ENCODE results near the gene NLRP6. TPM values are rescaled to one million over a fixed set of nuclear protein-coding genes. Genes with fewer than 3 reads are reported as not detected.
"Not testable (repeated sequence)": the region's sequence is repeated elsewhere in the genome, so short reads cannot be mapped to it uniquely, and the experiment has no call there.

The NLRP6 gene
- total RNA-seq, 2 experiments from 2014 or later = 0.25 to 0.65 TPM

GRCh38 chr11:285894-286220 lies 7.7 kb downstream of the NLRP6 start:
- H4K20me1 ChIP-seq (ENCODE audit: insufficient read depth, low read length) = no peaks in the 10 kb centered on the region
- intact Hi-C loops (cut with micrococcal nuclease; ENCODE audit: unreplicated experiment) = no loop called here
- CTCF ChIA-PET (ENCODE audit: unreplicated experiment) = no interaction called here
- H2AFZ ChIP-seq (ENCODE audit: low read length) = no peak overlapping the region
- H3K27ac ChIP-seq (ENCODE audit: low read depth, low read length, poor library complexity, severe bottlenecking) = no peak overlapping the region
- no peak for DNase-seq (ENCODE audit: low spot score)
- H3K9me3 ChIP-seq (ENCODE audit: low read length) = no peaks in the 10 kb centered on the region
- no TSS peak for BruUV-seq (replicated peaks)
- no peak overlapping the region for H3K4me2 ChIP-seq (ENCODE audit: low read length)
- TF ChIP-seq EZH2phosphoT487 (IDR thresholded peaks at IDR 0.05; ENCODE audit: borderline replicate concordance, low read depth, low read length) (no peak), CTCF (conservative IDR thresholded peaks at IDR 0.05; ENCODE audit: low read length) (no peak)
- H3K4me1 ChIP-seq (ENCODE audit: insufficient read depth, low read length, poor library complexity, severe bottlenecking) = no peaks in the 10 kb centered on the region
- H3K36me3 ChIP-seq (ENCODE audit: insufficient read depth, low read length) = no peaks in the 10 kb centered on the region
- H3K4me3 ChIP-seq (ENCODE audit: low read depth, low read length, poor library complexity, severe bottlenecking) = no peak overlapping the region
- POLR2A ChIA-PET = no interaction called here
- no peaks in the 10 kb centered on the region for H3K9me2 ChIP-seq (ENCODE audit: insufficient read depth, low read length)
- no peaks in the 10 kb centered on the region for H3K79me2 ChIP-seq (ENCODE audit: insufficient read depth, low read depth, low read length)

- H3K4me1 ChIP-seq (ENCODE audit: insufficient read depth, low read length, poor library complexity, severe bottlenecking); BruUV-seq (replicated peaks); DNase-seq (ENCODE audit: low spot score); H3K9me2 ChIP-seq (ENCODE audit: insufficient read depth, low read length); H3K27ac ChIP-seq (ENCODE audit: low read depth, low read length, poor library complexity, severe bottlenecking); CTCF ChIA-PET (ENCODE audit: unreplicated experiment); H2AFZ ChIP-seq (ENCODE audit: low read length); H3K4me2 ChIP-seq (ENCODE audit: low read length); intact Hi-C loops (cut with micrococcal nuclease; ENCODE audit: unreplicated experiment); H3K36me3 ChIP-seq (ENCODE audit: insufficient read depth, low read length); H3K9me3 ChIP-seq (ENCODE audit: low read length); H3K4me3 ChIP-seq (ENCODE audit: low read depth, low read length, poor library complexity, severe bottlenecking); H3K79me2 ChIP-seq (ENCODE audit: insufficient read depth, low read depth, low read length); H4K20me1 ChIP-seq (ENCODE audit: insufficient read depth, low read length): not testable (repeated sequence)
- POLR2A ChIA-PET = interaction anchor here (0.8 kb wide), 1 partner anchor 11 kb away, joined by 3 read pairs; no protein-coding TSS in a partner anchor
These were observed 9.0 kb downstream of the NLRP6 start for GRCh38 chr11:286977-287820.

GRCh38 chr11:287821-288477 lies 9.7 kb downstream of the NLRP6 start:
- Histone ChIP-seq H2AFZ (ENCODE audit: low read length) (no peak overlapping the region), H3K4me1 (ENCODE audit: insufficient read depth, low read length, poor library complexity, severe bottlenecking) (no peaks in the 10 kb centered on the region), H3K4me2 (ENCODE audit: low read length) (peak overlapping the region; percentile 34; the same call in 1 of the 2 replicates), H3K79me2 (ENCODE audit: insufficient read depth, low read depth, low read length) (no peaks in the 10 kb centered on the region), H3K4me3 (ENCODE audit: low read depth, low read length, poor library complexity, severe bottlenecking) (no peak overlapping the region), H3K27ac (ENCODE audit: low read depth, low read length, poor library complexity, severe bottlenecking) (no peak overlapping the region), H3K9me2 (ENCODE audit: insufficient read depth, low read length) (no peaks in the 10 kb centered on the region), H3K36me3 (ENCODE audit: insufficient read depth, low read length) (no peaks in the 10 kb centered on the region), H3K9me3 (ENCODE audit: low read length) (no peaks in the 10 kb centered on the region), H4K20me1 (ENCODE audit: insufficient read depth, low read length) (no peaks in the 10 kb centered on the region)
- TF ChIP-seq CTCF (conservative IDR thresholded peaks at IDR 0.05; ENCODE audit: low read length) (no peak), EZH2phosphoT487 (IDR thresholded peaks at IDR 0.05; ENCODE audit: borderline replicate concordance, low read depth, low read length) (no peak; the same call in 1 of the 2 replicates)
- no TSS peak for BruUV-seq (replicated peaks)
- intact Hi-C loops (cut with micrococcal nuclease; ENCODE audit: unreplicated experiment) = no loop called here
- DNase-seq (ENCODE audit: low spot score) = no peak
- CTCF ChIA-PET (ENCODE audit: unreplicated experiment) = no interaction called here
- POLR2A ChIA-PET = interaction anchor here (0.8 kb wide), 1 partner anchor 12 kb away, joined by 3 read pairs; no protein-coding TSS in a partner anchor

Measured in OCI-LY7 (cell line).